A549 (cell line): ENCODE data around the gene KCNF1. TPM values are rescaled to one million over a fixed set of nuclear protein-coding genes. Genes with fewer than 3 reads are reported as not detected.

Source experiments
- ATAC-seq, 2 experiments: fragments of 200-7000 bp in 1 of 2; fragments of >200 bp in 1 of 2; cut with Nextera tagmentation in 1 of 2; cut with Tn5 transposase in 1 of 2; 3 replicates each; pipeline versions ENCODE4 v1.8.0 to v1.9.1; 2018 to 2020; ENCODE audit warnings: mild to moderate bottlenecking in 1 of 2, moderate library complexity in 1 of 2
- CTCF ChIA-PET: fragments of 300-600 bp; sonication (Branson Sonifier 250); formaldehyde crosslinking; extraction: SDS; loops from one replicate; lab custom pipeline; 2021; ENCODE audit warnings: antibody characterized with exemption, inconsistent platforms; lab: Yijun Ruan, JAX
- POLR2A ChIA-PET: fragments of 350-600 bp; formaldehyde crosslinking; extraction: SDS; loops from one replicate; lab custom pipeline; 2021; ENCODE audit warnings: antibody characterized with exemption, inconsistent platforms; lab: Yijun Ruan, JAX
- DNase-seq, 2 experiments: peaks; one replicate each; pipeline versions ENCODE4 v3.0.0 to v3.0.0-alpha.2; 2011 to 2016; ENCODE audit warnings: low read depth in 1 of 2, low spot score in 1 of 2
- FAIRE-seq: peaks from 2 replicates; lab custom pipeline; 2011; peaks lifted over from hg19 to GRCh38; lab: Jason Lieb, UNC
- H3K27ac ChIP-seq, 2 experiments: fragments of >200 bp; sonication (Bioruptor Twin); formaldehyde crosslinking; 3 replicates each; pipeline ENCODE4 v1.5.1; 2016 to 2017
- H3K4me1 ChIP-seq: fragments of >200 bp; sonication (Bioruptor Twin); formaldehyde crosslinking; 3 replicates; pipeline ENCODE4 v1.6.1; 2016
- H3K4me2 ChIP-seq: fragments of >200 bp; sonication (Bioruptor Twin); formaldehyde crosslinking; 3 replicates; pipeline ENCODE4 v1.6.1; 2016
- H3K4me3 ChIP-seq: fragments of >200 bp; sonication (Bioruptor Twin); formaldehyde crosslinking; 3 replicates; pipeline ENCODE4 v1.5.1; 2016
- H3K9me3 ChIP-seq: fragments of >200 bp; sonication (Bioruptor Twin); formaldehyde crosslinking; 3 replicates; pipeline ENCODE4 v1.6.1; 2016
- BHLHE40 ChIP-seq: IDR thresholded peaks from 2 replicates; pipeline ENCODE4 v1.6.1; 2012; ENCODE audit warnings: low read depth, low read length, inconsistent platforms
- CBX2 ChIP-seq: fragments of 200-600 bp; sonication (generic); IDR thresholded peaks from 2 replicates; pipeline ENCODE4 v1.6.1; 2016; ENCODE audit warnings: low read depth, mild to moderate bottlenecking, borderline replicate concordance
- CEBPB ChIP-seq, 2 experiments: fragments of >200 bp in 1 of 2; sonication (Bioruptor Twin) in 1 of 2; formaldehyde crosslinking in 1 of 2; IDR thresholded peaks; 2 replicates each; pipeline ENCODE4 v1.6.1; 2012 to 2016
- CHD2 ChIP-seq: fragments of 150-350 bp; IDR thresholded peaks from 2 replicates; pipeline ENCODE4 v1.6.1; 2014; ENCODE audit warnings: low read length; ENCODE audit not compliant: partially characterized antibody
- E2F6 ChIP-seq: IDR thresholded peaks from 2 replicates; pipeline ENCODE4 v1.6.1; 2012; ENCODE audit warnings: low read depth, borderline replicate concordance
- ELK1 ChIP-seq: fragments of 150-350 bp; IDR thresholded peaks from 2 replicates; pipeline ENCODE4 v1.6.1; 2014; ENCODE audit warnings: low read depth, mild to moderate bottlenecking, low read length
- EP300 ChIP-seq, 2 experiments: fragments of >200 bp; sonication (Bioruptor Twin); formaldehyde crosslinking; IDR thresholded peaks; 2 replicates in 1 of 2; 3 replicates in 1 of 2; pipeline ENCODE4 v1.6.1; 2016 to 2017
- FOSB ChIP-seq: fragments of 250-450 bp; sonication (Bioruptor Pico); IDR thresholded peaks from 2 replicates; pipeline ENCODE4 v1.5.0; 2020; ENCODE audit warnings: mild to moderate bottlenecking, moderate library complexity
- HOXB13 ChIP-seq: fragments of 250-450 bp; sonication (Bioruptor Pico); IDR thresholded peaks from 2 replicates; pipeline ENCODE4 v1.5.0; 2020; ENCODE audit warnings: low read depth, mild to moderate bottlenecking, moderate library complexity
- MAX ChIP-seq: IDR thresholded peaks from 2 replicates; pipeline ENCODE4 v1.6.1; 2012
- MYC ChIP-seq: IDR thresholded peaks from 2 replicates; pipeline ENCODE4 v1.6.1; 2012; ENCODE audit warnings: mild to moderate bottlenecking, inconsistent platforms, low read length, improper control_type of control experiment, borderline replicate concordance
- NR3C1 ChIP-seq: fragments of >200 bp; sonication (Bioruptor Twin); formaldehyde crosslinking; IDR thresholded peaks from 3 replicates; pipeline ENCODE4 v1.6.1; 2017
- RAD21 ChIP-seq, 2 experiments: fragments of >200 bp in 1 of 2; sonication (Bioruptor Twin) in 1 of 2; formaldehyde crosslinking in 1 of 2; IDR thresholded peaks in 1 of 2; conservative IDR thresholded peaks in 1 of 2; 2 replicates in 1 of 2; 3 replicates in 1 of 2; pipeline ENCODE4 v1.6.1; 2012 to 2018; ENCODE audit warnings: inconsistent platforms in 1 of 2
- RARB ChIP-seq: fragments of 250-450 bp; sonication (Bioruptor Pico); IDR thresholded peaks from 2 replicates; pipeline ENCODE4 v1.8.0; 2021; ENCODE audit warnings: mild to moderate bottlenecking, moderate library complexity
- RCOR1 ChIP-seq: fragments of 150-350 bp; IDR thresholded peaks from 2 replicates; pipeline ENCODE4 v1.6.1; 2014; ENCODE audit warnings: antibody characterized with exemption, low read length, low read depth
- SMC3 ChIP-seq: fragments of >200 bp; sonication (Bioruptor Twin); formaldehyde crosslinking; IDR thresholded peaks from 3 replicates; pipeline ENCODE4 v1.6.1; 2018; ENCODE audit warnings: inconsistent platforms
- ZFP36 ChIP-seq: fragments of 450-650 bp; IDR thresholded peaks from 2 replicates; pipeline ENCODE4 v1.6.1; 2014; ENCODE audit warnings: borderline replicate concordance; ENCODE audit not compliant: partially characterized antibody
- WGBS: methylation state at CpG from one replicate; pipeline ENCODE4 v1.1.6; 2017; ENCODE audit errors: missing lambda C conversion rate; 5-methylcytosine and 5-hydroxymethylcytosine counted together
- polyA plus RNA-seq, 4 experiments: library from polyadenylated mRNA; depleted of rRNA in 3 of 4; stranded (reverse); fragments of >200 nt; fragmentation: RNase III in 1 of 4; extraction: RNeasy Plus Mini Kit Qiagen cat#74134 plus additional on column Dnase treatment in 1 of 4; gene quantifications; 2 replicates in 3 of 4; 3 replicates in 1 of 4; pipeline ENCODE4 v1.2.3, GENCODE V29; 2011 to 2017
- TF ChIP-seq, protein P1 (sequence below): fragments of >200 bp; sonication (Bioruptor Twin); formaldehyde crosslinking; IDR thresholded peaks from 3 replicates; pipeline ENCODE4 v1.6.1; 2016
- TF ChIP-seq, protein P2 (sequence below): fragments of 450-650 bp; IDR thresholded peaks from 2 replicates; pipeline ENCODE4 v1.6.1; 2014; ENCODE audit warnings: antibody characterized with exemption
- TF ChIP-seq, protein P3 (sequence below): fragments of 200-600 bp; sonication (generic); IDR thresholded peaks from 2 replicates; pipeline ENCODE4 v1.6.1; 2016; ENCODE audit warnings: antibody characterized with exemption, mild to moderate bottlenecking, moderate library complexity

KCNF1 gene
- polyA plus RNA-seq, 2 of the 4 experiments (the other 2 are of a cell fraction): 3.7 to 4.4 TPM

- no peak for DNase-seq
- ChIA-PET CTCF (interaction anchor here (0.6 to 3.7 kb wide), 9 partner anchors 17 to 693 kb away, joined by 3 to 16 read pairs (median 5); partner anchors contain the start of gene KCNF1), POLR2A (no interaction called here)
- 68% methylated on average over 8 of the region's 8 CpGs for WGBS
- Histone ChIP-seq H3K4me2 (no peak overlapping the region), H3K4me1 (no peaks in the 10 kb centered on the region), H3K4me3 (no peak overlapping the region), H3K27ac (no peak overlapping the region), H3K9me3 (no peaks in the 10 kb centered on the region)
- TF ChIP-seq SMC3: no peak
- TF ChIP-seq, protein P1, sequence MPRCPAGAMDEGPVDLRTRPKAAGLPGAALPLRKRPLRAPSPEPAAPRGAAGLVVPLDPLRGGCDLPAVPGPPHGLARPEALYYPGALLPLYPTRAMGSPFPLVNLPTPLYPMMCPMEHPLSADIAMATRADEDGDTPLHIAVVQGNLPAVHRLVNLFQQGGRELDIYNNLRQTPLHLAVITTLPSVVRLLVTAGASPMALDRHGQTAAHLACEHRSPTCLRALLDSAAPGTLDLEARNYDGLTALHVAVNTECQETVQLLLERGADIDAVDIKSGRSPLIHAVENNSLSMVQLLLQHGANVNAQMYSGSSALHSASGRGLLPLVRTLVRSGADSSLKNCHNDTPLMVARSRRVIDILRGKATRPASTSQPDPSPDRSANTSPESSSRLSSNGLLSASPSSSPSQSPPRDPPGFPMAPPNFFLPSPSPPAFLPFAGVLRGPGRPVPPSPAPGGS: no peak
- TF ChIP-seq RCOR1: no peak
- no peak for TF ChIP-seq RARB (CRISPR knock-in tag)
- TF ChIP-seq ZFP36: no peak
- no peak for TF ChIP-seq EP300 (IDR thresholded peaks at IDR 0.05)
- no peak; a peak in 1 of 6 replicates for ATAC-seq
- no peak for FAIRE-seq
These were observed 20.9 kb upstream of the KCNF1 start for GRCh38 chr2:10890706-10891270.

- Histone ChIP-seq H3K4me3 (no peak overlapping the region), H3K4me1 (no peaks in the 10 kb centered on the region), H3K4me2 (no peak overlapping the region), H3K27ac (no peak overlapping the region), H3K9me3 (no peaks in the 10 kb centered on the region)
- ChIA-PET CTCF (interaction anchor here (0.6 to 3.7 kb wide), 8 partner anchors 18 to 241 kb away, joined by 3 to 16 read pairs (median 6); partner anchors contain the start of gene KCNF1), POLR2A (no interaction called here)
- WGBS: 54% methylated on average over 6 of the region's 6 CpGs
- ATAC-seq (no peak), FAIRE-seq (no peak), DNase-seq (no peak)
- TF ChIP-seq FOSB (no peak), MAX (no peak), HOXB13 (no peak), E2F6 (no peak), MYC (no peak), BHLHE40 (no peak), CEBPB (IDR thresholded peaks at IDR 0.05) (no peak), CHD2 (no peak), NR3C1 (no peak), RAD21 (conservative IDR thresholded peaks at IDR 0.05 in 1 of 2, IDR thresholded peaks at IDR 0.05 in 1 of 2) (no peak), CBX2 (no peak), ELK1 (no peak)
- TF ChIP-seq, protein P2, sequence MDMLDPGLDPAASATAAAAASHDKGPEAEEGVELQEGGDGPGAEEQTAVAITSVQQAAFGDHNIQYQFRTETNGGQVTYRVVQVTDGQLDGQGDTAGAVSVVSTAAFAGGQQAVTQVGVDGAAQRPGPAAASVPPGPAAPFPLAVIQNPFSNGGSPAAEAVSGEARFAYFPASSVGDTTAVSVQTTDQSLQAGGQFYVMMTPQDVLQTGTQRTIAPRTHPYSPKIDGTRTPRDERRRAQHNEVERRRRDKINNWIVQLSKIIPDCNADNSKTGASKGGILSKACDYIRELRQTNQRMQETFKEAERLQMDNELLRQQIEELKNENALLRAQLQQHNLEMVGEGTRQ: no peak
- TF ChIP-seq, protein P3, sequence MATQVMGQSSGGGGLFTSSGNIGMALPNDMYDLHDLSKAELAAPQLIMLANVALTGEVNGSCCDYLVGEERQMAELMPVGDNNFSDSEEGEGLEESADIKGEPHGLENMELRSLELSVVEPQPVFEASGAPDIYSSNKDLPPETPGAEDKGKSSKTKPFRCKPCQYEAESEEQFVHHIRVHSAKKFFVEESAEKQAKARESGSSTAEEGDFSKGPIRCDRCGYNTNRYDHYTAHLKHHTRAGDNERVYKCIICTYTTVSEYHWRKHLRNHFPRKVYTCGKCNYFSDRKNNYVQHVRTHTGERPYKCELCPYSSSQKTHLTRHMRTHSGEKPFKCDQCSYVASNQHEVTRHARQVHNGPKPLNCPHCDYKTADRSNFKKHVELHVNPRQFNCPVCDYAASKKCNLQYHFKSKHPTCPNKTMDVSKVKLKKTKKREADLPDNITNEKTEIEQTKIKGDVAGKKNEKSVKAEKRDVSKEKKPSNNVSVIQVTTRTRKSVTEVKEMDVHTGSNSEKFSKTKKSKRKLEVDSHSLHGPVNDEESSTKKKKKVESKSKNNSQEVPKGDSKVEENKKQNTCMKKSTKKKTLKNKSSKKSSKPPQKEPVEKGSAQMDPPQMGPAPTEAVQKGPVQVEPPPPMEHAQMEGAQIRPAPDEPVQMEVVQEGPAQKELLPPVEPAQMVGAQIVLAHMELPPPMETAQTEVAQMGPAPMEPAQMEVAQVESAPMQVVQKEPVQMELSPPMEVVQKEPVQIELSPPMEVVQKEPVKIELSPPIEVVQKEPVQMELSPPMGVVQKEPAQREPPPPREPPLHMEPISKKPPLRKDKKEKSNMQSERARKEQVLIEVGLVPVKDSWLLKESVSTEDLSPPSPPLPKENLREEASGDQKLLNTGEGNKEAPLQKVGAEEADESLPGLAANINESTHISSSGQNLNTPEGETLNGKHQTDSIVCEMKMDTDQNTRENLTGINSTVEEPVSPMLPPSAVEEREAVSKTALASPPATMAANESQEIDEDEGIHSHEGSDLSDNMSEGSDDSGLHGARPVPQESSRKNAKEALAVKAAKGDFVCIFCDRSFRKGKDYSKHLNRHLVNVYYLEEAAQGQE: no peak
- TF ChIP-seq, protein P1: no peak
These were observed 20.3 kb upstream of the KCNF1 start for GRCh38 chr2:10891390-10891789.
